ENCODE measurements around the gene RAB21.

The RAB21 gene

GRCh38 chr12:71849109-71849851, 94.6 kb downstream of the RAB21 start:
- peaks cover 99% of the 10 kb centered on the region for H3K79me2 ChIP-seq (ENCODE audit: insufficient read depth, low read length)
- H4K20me1 ChIP-seq (ENCODE audit: insufficient read depth, low read length), result peaks cover 21% of the 10 kb centered on the region; the same call in 1 of the 2 replicates
- H3K4me3 ChIP-seq (ENCODE audit: low read depth in 1 of 2, low read length in 2 of 2), result no peak overlapping the region
- H3K4me2 ChIP-seq (ENCODE audit: insufficient read depth, low read length), result no peak overlapping the region
- DNase-seq (no peak), ATAC-seq (ENCODE audit: insufficient read depth, low read depth) (no peak)
- TF ChIP-seq EZH2 (IDR thresholded peaks at IDR 0.05; ENCODE audit: borderline replicate concordance, low read depth, low read length, severe bottlenecking), result no peak
- TF ChIP-seq CTCF (IDR thresholded peaks at IDR 0.05; ENCODE audit: borderline replicate concordance, extremely low read depth, low read length, poor library complexity, severe bottlenecking), result no peak
- H3K36me3 ChIP-seq (ENCODE audit: insufficient read depth, low read length), result peaks cover 10% of the 10 kb centered on the region
- peaks cover 6% of the 10 kb centered on the region for H3K9me3 ChIP-seq (ENCODE audit: insufficient read depth, low read length, severe bottlenecking)
- no peak overlapping the region for H3K27ac ChIP-seq (ENCODE audit: low read length)
- peaks cover 9% of the 10 kb centered on the region for H3K4me1 ChIP-seq (ENCODE audit: insufficient read depth, low read length)
- H3K9ac ChIP-seq (ENCODE audit: low read depth, low read length), result no peak overlapping the region
- no peaks in the 10 kb centered on the region for H3K27me3 ChIP-seq (ENCODE audit: insufficient read depth, low read length, poor library complexity)
- no peak overlapping the region for H2AFZ ChIP-seq (ENCODE audit: low read depth, low read length)
